ENCODE data around the gene ORC3.

Gene ORC3

DNA sequence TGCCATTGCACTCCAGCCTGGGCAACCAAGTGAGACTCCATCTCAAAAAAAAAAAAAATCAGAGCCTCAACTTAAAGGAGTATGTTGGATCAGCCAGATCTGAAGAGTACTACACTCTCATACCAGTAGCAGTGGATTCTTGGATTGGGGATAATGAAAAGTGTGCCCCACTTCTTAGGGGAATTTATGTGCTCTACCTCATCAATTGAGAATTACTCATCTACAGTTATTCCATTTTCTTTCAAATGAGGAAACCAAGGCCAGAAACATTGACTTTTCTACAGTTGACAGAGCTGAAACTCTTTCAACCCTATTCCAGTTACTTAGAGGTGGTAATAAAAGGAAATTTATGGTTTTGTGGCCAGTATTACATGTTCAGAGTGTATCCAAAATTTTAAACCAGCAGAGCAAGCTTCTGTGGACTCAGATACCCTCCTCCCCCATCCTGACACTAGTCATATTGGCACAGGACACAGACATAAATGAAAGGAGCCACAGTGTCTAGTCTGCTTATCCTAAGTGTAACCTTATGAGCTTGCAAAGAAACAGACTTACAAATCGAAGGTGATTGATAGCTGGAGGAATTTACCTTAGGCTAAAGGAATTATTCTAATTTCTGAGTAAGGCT lies 51.2 kb downstream of the ORC3 start:
- no peak overlapping the region for H3K4me3 ChIP-seq (ENCODE audit: low read depth, low read length)

DNA sequence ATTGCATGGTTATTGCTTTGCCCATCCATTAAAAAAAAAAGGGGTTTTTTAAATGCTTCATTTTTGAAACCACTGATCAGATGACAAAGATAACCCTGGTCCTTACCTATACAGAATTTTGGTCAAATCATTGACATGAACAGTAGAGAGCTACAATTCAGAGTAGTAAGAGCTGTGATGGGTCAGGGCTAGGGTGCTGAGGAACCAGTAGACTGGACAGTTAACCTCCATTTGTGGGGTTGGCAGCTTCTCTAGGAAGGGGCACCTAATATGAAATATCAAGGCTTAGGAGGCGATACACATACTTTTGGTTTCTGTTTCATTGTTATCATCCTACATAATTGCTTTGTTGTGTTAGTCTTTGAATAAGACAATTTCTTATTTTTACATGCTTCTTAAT lies 55.1 kb downstream of the ORC3 start:
- no peak overlapping the region for H3K4me3 ChIP-seq (ENCODE audit: low read depth, low read length)
- TF ChIP-seq, protein P1, sequence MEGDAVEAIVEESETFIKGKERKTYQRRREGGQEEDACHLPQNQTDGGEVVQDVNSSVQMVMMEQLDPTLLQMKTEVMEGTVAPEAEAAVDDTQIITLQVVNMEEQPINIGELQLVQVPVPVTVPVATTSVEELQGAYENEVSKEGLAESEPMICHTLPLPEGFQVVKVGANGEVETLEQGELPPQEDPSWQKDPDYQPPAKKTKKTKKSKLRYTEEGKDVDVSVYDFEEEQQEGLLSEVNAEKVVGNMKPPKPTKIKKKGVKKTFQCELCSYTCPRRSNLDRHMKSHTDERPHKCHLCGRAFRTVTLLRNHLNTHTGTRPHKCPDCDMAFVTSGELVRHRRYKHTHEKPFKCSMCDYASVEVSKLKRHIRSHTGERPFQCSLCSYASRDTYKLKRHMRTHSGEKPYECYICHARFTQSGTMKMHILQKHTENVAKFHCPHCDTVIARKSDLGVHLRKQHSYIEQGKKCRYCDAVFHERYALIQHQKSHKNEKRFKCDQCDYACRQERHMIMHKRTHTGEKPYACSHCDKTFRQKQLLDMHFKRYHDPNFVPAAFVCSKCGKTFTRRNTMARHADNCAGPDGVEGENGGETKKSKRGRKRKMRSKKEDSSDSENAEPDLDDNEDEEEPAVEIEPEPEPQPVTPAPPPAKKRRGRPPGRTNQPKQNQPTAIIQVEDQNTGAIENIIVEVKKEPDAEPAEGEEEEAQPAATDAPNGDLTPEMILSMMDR (IDR thresholded peaks at IDR 0.05; ENCODE audit: borderline replicate concordance, insufficient read depth, low read depth, low read length), result no peak

More for the DNA sequence above, 51.2 kb downstream of the ORC3 start:
- TF ChIP-seq, protein P1 (IDR thresholded peaks at IDR 0.05; ENCODE audit: borderline replicate concordance, insufficient read depth, low read depth, low read length), result no peak

DNA sequence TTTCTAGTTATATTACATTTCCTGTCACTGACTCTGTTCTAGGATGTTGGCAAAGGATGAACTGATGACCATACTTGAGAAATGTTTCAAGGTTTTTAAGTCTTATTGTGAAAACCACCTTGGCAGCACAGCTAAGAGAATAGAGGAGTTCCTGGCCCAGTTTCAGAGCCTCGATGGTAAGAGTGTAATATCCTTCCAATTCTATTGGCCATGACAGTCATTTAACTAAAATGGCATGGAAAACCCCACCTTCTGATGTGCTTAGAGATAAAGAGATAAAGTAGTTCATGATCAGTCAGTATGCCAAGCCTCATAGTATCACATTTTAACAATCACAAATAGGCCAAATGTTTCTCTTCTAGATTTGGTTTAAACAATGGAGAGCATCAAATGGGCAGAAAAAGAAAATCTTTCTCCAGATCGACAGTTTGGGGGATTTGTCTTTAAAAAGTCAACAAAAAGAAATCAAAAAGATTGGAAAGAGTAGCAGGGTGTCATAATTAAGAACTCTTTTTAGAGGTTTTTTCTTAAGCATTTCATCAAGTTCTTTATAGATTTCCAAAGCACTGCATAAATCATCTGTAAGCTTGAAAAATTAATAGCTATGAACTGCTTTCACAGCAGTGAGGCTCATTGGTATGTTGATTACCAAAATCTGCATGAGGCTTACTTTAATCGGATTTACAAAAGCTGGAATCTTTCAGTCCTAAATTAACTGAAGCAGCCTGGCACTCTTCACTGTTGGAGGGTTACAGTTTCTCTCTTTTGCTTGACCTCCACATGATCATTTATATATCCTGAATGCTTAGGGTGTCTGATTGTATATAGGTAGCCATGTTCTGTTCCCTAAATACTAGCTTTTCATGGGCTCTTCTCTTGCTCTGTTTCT lies 63.4 kb downstream of the ORC3 start:
- TF ChIP-seq, protein P1 (IDR thresholded peaks at IDR 0.05; ENCODE audit: borderline replicate concordance, insufficient read depth, low read depth, low read length), result no peak
- no peak overlapping the region for H3K4me3 ChIP-seq (ENCODE audit: low read depth, low read length)

DNA sequence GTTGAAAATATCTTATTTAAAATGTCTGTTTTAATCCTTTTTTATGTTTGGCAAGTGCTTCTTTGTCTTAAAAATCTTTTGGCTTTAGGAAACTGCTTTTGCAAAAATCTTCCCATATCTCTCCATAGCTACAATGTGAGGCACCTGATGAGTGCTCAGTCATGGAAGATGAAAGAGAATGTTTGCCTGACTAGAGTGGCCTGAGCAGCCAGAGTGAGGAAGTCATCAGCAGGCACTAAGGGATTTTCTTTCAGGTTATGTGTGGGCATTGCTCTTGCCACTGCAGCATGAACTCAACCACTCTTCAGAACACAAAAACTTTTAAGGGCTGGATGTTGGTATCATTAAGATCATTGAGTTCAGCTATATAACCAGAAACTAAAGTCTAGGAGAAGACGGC lies 64.2 kb downstream of the ORC3 start:
- TF ChIP-seq, protein P1 (IDR thresholded peaks at IDR 0.05; ENCODE audit: borderline replicate concordance, insufficient read depth, low read depth, low read length), result no peak
- H3K4me3 ChIP-seq (ENCODE audit: low read depth, low read length), result no peak overlapping the region

DNA sequence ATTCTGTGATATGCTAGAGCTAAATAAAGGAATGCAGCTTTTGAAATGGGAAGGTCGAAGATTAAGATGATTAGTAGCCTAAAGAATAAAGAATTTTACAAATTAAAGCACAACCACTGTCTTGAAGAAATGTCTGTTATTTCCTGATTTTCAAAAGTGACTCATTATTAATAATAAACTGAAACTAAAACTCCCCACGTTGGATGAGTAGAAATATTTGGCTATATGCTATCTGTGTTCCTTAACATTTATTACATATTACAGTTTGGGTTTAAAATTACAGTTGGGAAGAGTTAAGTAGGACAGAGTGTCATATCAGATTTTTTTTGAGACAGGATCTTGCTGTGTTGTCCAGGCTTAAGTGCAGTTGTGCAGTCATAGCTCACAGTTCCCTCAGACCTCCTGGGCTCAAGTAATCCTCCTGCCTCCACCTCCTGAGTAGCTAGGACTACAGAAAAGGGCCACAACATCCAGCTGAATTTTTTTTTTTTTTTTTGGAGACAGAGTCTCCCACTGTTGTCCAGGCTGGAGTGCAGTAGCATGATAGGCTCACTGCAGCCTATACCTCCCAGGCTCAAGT lies 65.0 kb downstream of the ORC3 start:
- TF ChIP-seq, protein P1 (IDR thresholded peaks at IDR 0.05; ENCODE audit: borderline replicate concordance, insufficient read depth, low read depth, low read length), result no peak
- no peak overlapping the region for H3K4me3 ChIP-seq (ENCODE audit: low read depth, low read length)

DNA sequence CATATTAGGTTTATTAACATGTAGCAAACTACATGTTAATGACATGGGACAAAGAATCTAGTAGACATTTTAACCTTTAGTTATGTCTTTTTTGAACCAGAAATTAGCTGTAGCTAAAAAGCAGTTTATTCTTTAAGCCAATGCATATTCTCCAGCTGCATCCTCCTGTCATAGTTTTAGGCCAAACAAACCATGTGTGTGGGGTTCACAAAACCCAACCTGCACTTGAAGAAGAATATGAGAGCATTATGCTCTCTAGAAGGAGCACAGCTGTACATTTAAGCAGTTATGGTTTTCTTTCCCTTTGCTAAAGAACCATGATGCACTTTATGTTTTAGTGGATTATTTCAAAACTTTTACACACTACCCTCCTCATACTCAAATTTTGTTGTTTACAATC lies 65.9 kb downstream of the ORC3 start:
- TF ChIP-seq, protein P1 (IDR thresholded peaks at IDR 0.05; ENCODE audit: borderline replicate concordance, insufficient read depth, low read depth, low read length), result no peak
- no peak overlapping the region for H3K4me3 ChIP-seq (ENCODE audit: low read depth, low read length)

Data from GM12875 (cell line).